ENCODE data around the gene NKD2.
A peak's percentile ranks its signal among the peaks of the same experiment; 100 is the strongest.

The NKD2 gene

DNA sequence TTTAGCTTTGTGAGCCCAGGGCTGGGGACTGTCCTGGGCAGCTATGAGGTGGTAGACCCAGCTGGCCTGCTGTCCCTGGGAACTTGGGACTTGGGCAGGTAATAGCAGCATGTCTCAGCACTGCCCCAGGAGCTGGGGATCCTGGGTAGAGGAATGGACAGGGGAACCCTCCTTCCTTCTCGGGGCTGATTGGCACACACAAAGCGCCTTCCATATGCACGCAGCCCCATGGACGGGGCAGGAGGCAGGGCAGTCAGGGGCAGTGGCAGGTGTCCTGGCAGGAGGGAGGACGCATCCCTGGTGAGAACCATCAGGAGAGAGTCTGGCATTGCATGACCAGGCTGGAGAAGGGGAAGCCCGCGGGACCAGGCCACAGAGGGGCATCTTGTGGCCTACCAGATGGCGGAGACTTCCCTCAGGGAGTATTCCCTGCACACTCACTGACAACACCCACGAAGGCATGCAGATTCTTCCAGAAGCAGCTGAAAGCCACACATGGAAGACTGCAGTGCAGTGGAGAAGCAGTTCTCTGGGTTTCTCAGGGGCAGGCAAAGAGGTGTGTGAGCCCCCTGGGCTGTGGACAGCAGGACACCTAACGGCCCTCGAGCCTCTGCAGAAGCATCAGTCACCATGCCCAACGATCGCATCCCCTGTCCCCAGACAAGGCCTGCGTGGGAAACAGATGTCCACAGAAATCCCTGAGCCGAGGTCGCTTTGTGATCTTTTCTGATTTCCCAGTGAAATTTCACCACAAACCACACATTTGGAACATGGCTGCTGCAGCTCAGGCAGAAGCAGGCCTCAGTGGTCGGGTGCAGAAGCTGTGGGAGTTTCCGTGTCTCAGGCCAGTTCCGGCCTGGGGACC lies 7.0 kb upstream of the NKD2 start:
- DNase-seq: no peak

- DNase-seq: no peak
Observed at GRCh38 chr5:1002271-1002546, 6.4 kb upstream of the NKD2 start.

GRCh38 chr5:1002836-1003235 lies 5.8 kb upstream of the NKD2 start:
- DNase-seq: no peak

GRCh38 chr5:1003296-1003937 lies 5.2 kb upstream of the NKD2 start:
- DNase-seq: peak; percentile 74 to 88

GRCh38 chr5:1004461-1005248 lies 3.9 kb upstream of the NKD2 start:
- peak in 1 of 2 experiments; percentile 44 for DNase-seq

DNA sequence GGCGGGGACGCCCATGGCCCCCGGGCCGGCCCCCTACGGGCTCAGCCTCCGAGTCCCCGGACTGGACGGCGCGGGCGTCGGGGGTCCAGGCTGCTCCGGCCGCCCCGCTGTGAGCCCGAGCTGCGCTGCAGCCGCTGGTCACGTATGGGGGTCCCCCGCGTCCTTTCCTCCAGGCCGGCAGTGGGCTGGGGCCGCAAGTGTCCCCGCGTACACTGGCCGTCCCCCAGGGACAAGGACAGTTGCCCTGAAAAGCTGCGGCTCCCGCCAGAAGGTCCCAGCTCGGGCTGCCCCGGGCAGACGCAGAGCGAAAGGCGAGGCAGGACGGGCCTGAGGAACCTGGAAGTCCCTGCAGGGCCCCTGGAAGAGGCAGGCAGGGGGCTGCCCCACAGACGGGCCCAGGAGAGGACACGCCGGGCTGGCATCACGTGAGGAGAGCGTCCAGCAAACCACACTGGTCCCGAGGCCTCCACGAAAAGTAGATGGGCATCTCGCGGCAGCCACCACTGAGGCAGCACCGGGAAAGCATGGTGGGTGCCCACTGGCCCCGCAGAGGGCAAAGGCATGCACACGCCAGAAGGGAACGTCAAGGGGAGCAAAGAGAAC lies 3.3 kb upstream of the NKD2 start:
- DNase-seq: no peak

- DNase-seq: no peak
Observed at GRCh38 chr5:1005904-1006655, 2.5 kb upstream of the NKD2 start.

- no peak for DNase-seq
Observed at GRCh38 chr5:1006656-1007071, 1.9 kb upstream of the NKD2 start.

GRCh38 chr5:1007221-1007680 lies 1.4 kb upstream of the NKD2 start:
- DNase-seq: no peak

DNA sequence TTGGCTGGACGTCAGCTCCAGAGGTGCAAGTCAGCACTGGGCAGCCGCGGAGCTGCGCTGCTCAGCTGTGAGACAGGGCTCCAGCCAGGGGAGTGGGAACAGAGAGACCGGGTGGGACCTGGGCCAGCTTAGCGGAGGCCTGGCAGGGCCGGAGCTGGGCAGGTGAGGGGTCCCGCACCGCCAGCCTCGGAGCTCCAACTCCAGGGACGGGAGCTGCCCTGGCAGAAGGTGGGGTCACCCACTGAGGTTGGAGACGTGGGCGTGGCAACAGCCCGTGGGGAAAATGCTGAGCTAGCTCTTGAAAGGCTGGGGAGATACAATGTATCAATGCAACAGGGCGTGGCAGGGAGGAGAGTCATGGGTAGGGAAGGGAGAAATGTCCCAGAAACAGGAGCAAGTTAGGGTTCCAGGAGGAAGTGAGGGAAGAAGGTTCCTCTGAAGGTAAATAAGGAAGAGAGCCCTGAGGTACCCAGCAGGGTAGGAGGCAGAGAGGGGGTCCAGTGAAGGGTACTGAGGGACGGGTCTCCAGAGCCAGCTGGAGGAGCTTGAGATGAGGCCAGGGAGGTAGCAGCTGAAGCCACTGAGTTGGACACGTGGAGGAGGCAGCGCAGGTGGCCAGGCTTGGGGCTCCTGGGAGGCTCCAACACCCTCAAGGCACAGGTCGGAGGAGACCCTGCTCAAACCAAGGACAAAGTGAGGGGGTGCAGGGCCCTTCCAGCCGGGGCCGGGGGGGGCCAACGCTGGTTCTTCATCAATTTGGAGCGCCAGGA lies 736 bp upstream of the NKD2 start:
- DNase-seq: no peak

DNA sequence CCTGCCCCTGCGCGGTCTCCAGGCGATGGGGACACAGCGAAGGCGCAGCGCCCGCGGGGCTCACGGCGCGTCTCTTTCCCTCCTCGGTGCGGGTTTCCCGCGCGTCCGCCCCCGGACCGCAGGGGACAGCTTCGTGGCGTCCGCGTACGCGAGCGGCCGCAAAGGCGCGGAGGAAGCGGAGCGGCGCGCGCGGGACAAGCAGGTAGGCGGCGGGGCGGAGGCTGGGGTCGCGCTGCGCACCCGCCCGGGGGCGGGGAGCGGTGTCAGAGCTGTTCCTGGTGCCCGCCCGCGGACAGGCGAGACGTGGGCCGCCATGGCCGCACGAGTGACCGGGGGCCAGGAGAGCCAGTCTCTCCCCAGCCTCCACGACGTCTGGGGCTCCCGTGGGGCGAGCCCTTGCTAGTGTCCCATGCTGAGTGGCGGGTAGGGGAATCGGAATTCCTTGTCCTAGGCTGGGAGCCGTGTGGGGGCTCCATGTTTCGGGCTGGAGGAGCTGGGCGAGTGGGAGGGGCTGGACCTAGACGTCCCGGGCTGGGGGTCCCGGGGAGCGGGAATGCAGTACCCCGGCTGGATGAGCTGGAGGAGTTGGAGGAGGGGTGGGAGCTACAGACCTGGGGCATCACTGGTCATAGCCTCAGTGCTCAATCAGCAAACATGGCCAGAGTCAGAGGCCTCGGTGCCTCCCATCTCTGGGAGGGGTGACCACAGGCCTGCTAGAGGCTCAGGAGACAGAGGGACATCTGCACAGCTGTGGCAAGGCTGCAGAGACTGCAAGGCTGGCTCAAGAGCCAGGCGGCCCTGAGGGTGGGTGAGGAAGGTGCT lies 968 bp downstream of the NKD2 start:
- DNase-seq: no peak

DNA sequence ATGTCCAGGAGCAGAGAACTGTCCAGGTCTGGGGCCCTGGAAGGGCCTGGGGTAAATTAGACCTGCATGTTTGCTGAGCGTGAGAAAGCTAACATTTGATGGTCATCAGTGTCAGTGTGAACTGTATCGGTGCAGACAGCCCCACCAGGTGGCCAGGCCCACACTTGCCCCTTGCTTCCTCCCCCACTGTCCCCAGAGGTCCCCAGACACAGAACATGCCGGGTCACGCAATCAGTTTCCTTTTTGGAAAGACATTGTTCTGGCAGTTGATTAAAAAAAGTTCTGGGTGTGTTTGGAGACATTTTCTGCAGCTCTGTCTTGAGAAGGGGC lies 1.5 kb downstream of the NKD2 start:
- no peak for DNase-seq

DNA sequence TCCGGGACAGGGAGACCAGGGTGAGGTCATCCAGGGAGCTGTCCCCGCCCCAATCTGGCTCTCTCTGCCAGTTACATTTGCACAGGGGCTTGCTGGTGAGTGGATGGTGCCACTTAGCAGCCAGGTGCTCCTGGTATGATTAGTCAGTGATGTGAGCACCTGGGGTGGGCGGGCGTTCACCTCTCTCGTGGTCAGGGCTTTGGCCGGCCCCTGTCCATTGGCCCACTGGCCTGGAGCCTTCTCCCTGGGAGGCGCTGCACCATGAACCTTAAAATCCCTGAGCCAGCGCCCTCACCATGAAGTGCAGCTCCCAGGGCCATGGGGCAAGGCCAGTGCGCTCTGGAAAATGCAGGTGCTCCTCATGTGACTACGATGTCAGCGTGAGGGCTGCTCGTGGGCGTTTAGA lies 2.0 kb downstream of the NKD2 start:
- DNase-seq: peak in 1 of 2 experiments; percentile 38

- DNase-seq: peak; percentile 69 to 74
Observed at GRCh38 chr5:1011226-1011631, 2.6 kb downstream of the NKD2 start.

GRCh38 chr5:1011741-1012312 lies 3.2 kb downstream of the NKD2 start:
- DNase-seq: no peak

- no peak for DNase-seq
Observed at GRCh38 chr5:1012313-1012841, 3.8 kb downstream of the NKD2 start.

DNA sequence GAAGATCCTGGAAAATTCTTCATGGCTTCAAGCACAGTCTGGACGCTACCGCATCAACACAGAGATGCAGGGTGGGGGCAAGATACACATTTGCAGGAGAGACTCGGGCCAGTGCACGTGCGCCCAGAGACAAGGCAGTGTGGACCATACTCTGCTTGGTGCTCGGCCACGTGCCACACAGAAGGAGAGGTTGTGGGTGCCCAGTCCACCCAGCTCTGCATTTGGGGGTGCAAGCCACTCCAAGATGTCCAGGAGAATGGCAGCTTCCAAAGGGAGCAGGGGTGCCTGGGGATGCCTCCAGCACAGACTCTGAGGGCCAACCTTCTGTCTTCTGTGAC lies 4.3 kb downstream of the NKD2 start:
- DNase-seq: no peak

DNA sequence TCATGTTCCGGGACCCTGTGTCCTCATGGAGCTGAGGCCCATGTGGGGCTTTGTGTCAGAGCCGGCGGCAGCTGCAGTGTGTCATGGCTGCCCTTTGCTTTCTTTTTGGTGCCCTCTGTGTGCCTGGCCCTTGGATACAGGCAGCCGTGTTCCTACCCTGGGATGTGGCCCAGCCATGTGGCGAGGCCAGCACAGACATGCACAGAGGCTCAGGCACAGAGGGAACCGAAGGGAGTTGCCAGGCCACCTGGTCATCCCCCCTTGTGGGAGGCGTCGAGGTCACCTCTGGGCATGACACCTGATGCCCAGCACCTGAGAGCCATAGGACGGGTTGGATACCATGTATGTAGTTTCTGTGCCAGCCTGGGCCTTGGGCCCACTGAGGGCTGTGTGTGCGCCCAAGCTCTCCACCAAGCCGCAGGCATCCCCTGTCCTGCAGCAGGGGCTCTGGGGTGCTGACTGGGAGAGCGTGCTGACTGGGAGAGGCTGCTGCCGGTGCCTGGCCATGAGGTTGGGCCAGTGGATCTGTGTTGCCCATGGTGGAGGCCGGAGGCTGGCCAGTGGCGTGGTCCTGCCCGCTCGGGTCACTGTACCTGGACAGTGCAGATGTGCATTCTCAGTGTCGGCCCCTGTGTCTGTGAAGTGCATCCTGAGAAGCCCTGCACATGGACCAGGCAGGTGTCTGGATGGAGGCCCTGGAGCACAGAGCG lies 4.8 kb downstream of the NKD2 start:
- no peak for DNase-seq

DNA sequence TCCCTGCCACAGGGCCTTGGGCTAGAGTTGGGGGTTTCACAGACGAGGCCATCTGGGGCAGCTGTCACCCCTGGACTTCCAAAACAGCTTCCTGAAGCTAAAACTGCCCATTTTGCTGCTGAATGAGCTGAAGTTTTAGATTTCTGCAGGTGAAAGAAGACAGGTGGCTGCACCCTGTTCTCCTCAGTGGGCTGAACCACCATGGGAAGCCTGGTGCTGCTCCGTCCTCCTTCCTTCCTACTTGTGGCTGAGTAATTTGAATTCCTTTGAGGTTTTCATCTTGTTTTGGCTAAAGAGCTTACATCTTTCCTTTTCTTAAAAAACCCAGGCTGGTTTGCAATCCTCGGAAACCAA lies 5.3 kb downstream of the NKD2 start:
- DNase-seq: no peak

DNA sequence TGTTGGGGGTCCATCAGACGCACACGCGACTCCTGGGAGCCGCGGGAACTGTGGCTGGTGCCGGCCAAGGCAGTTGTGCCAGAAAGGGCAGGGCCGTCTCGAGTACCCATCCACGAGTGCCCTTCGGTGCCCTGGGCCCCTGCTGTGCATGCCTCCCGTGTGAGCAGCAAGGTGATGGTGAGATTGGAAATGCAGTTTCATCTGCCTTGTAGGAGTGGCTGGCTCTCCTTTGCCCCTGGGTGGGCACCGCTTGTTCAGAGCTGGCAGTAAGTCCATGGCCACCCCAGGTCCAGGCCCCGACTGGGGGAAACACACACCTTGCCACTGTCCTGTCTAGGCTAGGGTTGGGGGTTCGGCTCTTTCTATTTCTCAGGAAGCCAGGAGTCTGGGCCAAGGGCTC lies 5.7 kb downstream of the NKD2 start:
- DNase-seq: no peak

Measured in NCI-H2081 (cell line).